ENCODE results near the gene MYOM3. TPM values are rescaled to one million over a fixed set of nuclear protein-coding genes. Genes with fewer than 3 reads are reported as not detected.

The MYOM3 gene
- total and polyA plus RNA-seq, 2 of the 4 experiments (the other 2 are of a cell fraction): 0.03 TPM; not detected in 1

DNA sequence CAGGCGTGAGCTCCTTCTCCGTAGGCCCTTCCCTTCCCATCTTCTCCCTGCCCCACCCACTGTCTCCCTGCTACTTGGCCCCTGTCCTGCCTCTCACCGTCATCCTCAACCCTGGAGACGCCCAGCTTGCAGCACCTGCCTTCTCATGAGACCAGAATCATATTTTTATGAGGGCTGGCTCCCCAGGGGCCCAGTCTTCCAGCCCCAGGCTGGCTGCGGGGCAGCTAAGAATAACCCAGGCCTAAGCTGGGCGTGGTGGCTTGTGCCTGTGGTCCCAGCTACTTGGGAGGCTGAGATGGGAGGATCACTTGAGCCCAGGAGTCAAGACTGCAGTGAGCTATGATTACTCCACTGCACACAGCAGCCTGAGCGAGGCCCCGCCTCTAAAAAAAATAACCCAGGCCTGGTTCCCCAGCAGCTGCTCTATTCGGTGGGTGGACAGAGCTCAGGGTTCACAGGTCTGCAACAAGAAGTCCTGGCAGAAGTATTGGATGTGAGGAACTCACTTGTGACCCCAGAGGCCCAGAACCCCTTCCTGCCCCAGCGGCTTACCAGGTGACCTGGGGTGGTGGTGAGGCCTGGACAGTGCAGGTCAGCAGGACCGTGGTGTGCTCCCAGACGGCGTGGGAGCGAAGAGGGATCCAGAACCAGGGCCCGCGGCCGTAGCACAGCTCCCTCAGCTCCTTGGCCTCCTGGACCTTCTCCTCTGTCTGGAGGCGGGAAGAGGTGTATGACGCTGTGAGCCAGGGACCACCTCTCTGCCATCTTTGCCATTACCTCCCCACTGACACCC, 6.4 kb downstream of the MYOM3 start:
- Histone ChIP-seq H3K4me2 (ENCODE audit: low read depth, low read length) (no peak overlapping the region), H4K20me1 (ENCODE audit: insufficient read depth, low read length) (no peaks in the 10 kb centered on the region), H3K9me3 (ENCODE audit: control insufficient read depth, insufficient read depth, low read length) (no peaks in the 10 kb centered on the region), H4K91ac (ENCODE audit: insufficient read depth, low read depth, low read length) (no peak overlapping the region), H2AK9ac (replicated peaks; ENCODE audit: low read depth, low read length, poor library complexity) (no peak overlapping the region), H3K79me1 (ENCODE audit: low read depth in 1 of 2, low read length in 2 of 2) (no peaks in the 10 kb centered on the region), H2BK5ac (ENCODE audit: low read depth, low read length, poor library complexity, severe bottlenecking) (no peak overlapping the region), H3K27me3 (ENCODE audit: control insufficient read depth, insufficient read depth, low read length) (peaks cover 19% of the 10 kb centered on the region; the same call in 1 of the 2 replicates), H2BK15ac (ENCODE audit: low read depth, low read length) (no peak overlapping the region), H2BK20ac (ENCODE audit: low read depth, low read length) (no peak overlapping the region), H3K9ac (ENCODE audit: low read depth, low read length) (no peak overlapping the region), H2AFZ (replicated peaks; ENCODE audit: low read length, poor library complexity) (peak overlapping the region; percentile 8), H3K18ac (ENCODE audit: low read depth, low read length) (no peak overlapping the region), H2AK5ac (ENCODE audit: low read depth, low read length) (no peak overlapping the region), H4K5ac (ENCODE audit: low read depth, low read length) (no peak overlapping the region), H3K4me1 (ENCODE audit: control insufficient read depth, insufficient read depth, low read length) (peaks cover 3% of the 10 kb centered on the region; the same call in 1 of the 2 replicates), H2BK120ac (ENCODE audit: low read depth, low read length) (no peak overlapping the region), H3K9me1 (ENCODE audit: insufficient read depth, low read length) (no peaks in the 10 kb centered on the region), H3K36me3 (ENCODE audit: control insufficient read depth, insufficient read depth, low read length) (no peaks in the 10 kb centered on the region), H3K4ac (ENCODE audit: low read depth, low read length) (no peak overlapping the region), H3K27ac (ENCODE audit: insufficient read depth, low read length) (no peak overlapping the region), H3K56ac (ENCODE audit: extremely low read depth, insufficient read depth, low read length) (no peak overlapping the region), H3K4me3 (ENCODE audit: insufficient read depth, low read depth, low read length) (no peak overlapping the region), H3K14ac (replicated peaks; ENCODE audit: low read depth, low read length) (no peak overlapping the region), H4K8ac (ENCODE audit: low read depth in 2 of 2, low read length in 2 of 2) (no peak overlapping the region), H3K23ac (ENCODE audit: low read depth, low read length) (no peak overlapping the region)
- CTCF ChIA-PET: interaction anchor here (0.7 kb wide), 1 partner anchor 1064 kb away, joined by 4 read pairs; no protein-coding TSS in a partner anchor
- in situ Hi-C loops (cut with MboI; ENCODE audit: low sequenced_read_pairs): no loop called here
- TF ChIP-seq BHLHE40 (IDR thresholded peaks at IDR 0.05; ENCODE audit: low read depth, low read length) (no peak), RCOR1 (IDR thresholded peaks at IDR 0.05; ENCODE audit: insufficient replicate concordance, low read length) (no peak), CHD1 (IDR thresholded peaks at IDR 0.05; ENCODE audit: low read depth, low read length) (no peak), POLR2A (IDR thresholded peaks at IDR 0.05; ENCODE audit: low read depth, low read length) (no peak), FOS (IDR thresholded peaks at IDR 0.05; ENCODE audit: low read depth, low read length) (no peak), MAFK (IDR thresholded peaks at IDR 0.05; ENCODE audit: low read depth, low read length) (no peak)
- ATAC-seq (ENCODE audit: low read depth) (no peak), DNase-seq (no peak)
- POLR2A ChIA-PET (ENCODE audit: unreplicated experiment): no interaction called here
- intact Hi-C loops (cut with micrococcal nuclease): no loop called here
- dilution Hi-C loops (cut with HindIII; ENCODE audit: low sequenced_read_pairs, unreplicated experiment): no loop called here
- WGBS, 2 experiments (ENCODE audit: extremely low coverage in 2 of 2, insufficient read length in 1 of 2): 55% methylated on average over 4 of the region's 19 CpGs; no CpG with 5 or more reads in 1 of the 2 experiments
- BruUV-seq (replicated peaks): no TSS peak
